GM12878 (cell line): ENCODE data around the gene FRMD5. TPM values are rescaled to one million over a fixed set of nuclear protein-coding genes. Genes with fewer than 3 reads are reported as not detected.

Source experiments
- ATAC-seq: fragments of 200-7000 bp; cut with Tn5 transposase; 3 replicates; pipeline ENCODE4 v1.9.1; 2020; ENCODE audit warnings: mild to moderate bottlenecking, moderate library complexity
- BruUV-seq: library from RNA; stranded (reverse); fragments of 400-500 nt; replicated peaks from 2 replicates; lab custom pipeline; 2021; lab: Mats Ljungman, UMichigan
- CTCF ChIA-PET: fragments of 300-600 bp; sonication (Branson Sonifier 250); formaldehyde crosslinking; extraction: SDS; loops from one replicate; lab custom pipeline; 2021; ENCODE audit warnings: inconsistent platforms; lab: Yijun Ruan, JAX
- POLR2A ChIA-PET: fragments of 350-600 bp; formaldehyde crosslinking; extraction: SDS; loops from one replicate; lab custom pipeline; 2021; ENCODE audit warnings: inconsistent platforms; lab: Charles Lee
- RAD21 ChIA-PET: fragments of 300-600 bp; sonication (Branson Sonifier 250); formaldehyde crosslinking; loops from one replicate; lab custom pipeline; 2023; ENCODE audit warnings: antibody characterized with exemption; ENCODE audit not compliant: unreplicated experiment; lab: Charles Lee
- SMC1A ChIA-PET: fragments of 300-600 bp; sonication (Branson Sonifier 250); formaldehyde crosslinking; loops from one replicate; lab custom pipeline; 2023; ENCODE audit not compliant: unreplicated experiment, uncharacterized antibody; lab: Charles Lee
- DNase-seq: peaks from one replicate; pipeline ENCODE4 v3.0.0-alpha.2; 2011; ENCODE audit warnings: low read depth, low spot score
- FAIRE-seq: peaks from 3 replicates; lab custom pipeline; 2011; peaks lifted over from hg19 to GRCh38; lab: Jason Lieb, UNC
- H2AFZ ChIP-seq: 2 replicates; pipeline ENCODE4 v1.6.0; 2011; ENCODE audit warnings: low read depth, low read length, control low read depth; ENCODE audit not compliant: control insufficient read depth
- H3K27ac ChIP-seq: 2 replicates; pipeline ENCODE4 v1.5.1; 2011; ENCODE audit warnings: control low read depth; ENCODE audit not compliant: control insufficient read depth, insufficient read depth
- H3K27me3 ChIP-seq, 2 experiments: replicated peaks in 1 of 2; 2 replicates each; pipeline versions ENCODE4 v1.6.0 to v1.6.1; 2011; ENCODE audit warnings: low read length in 1 of 2; ENCODE audit not compliant: control insufficient read depth in 2 of 2, insufficient read depth in 2 of 2
- H3K36me3 ChIP-seq, 2 experiments: 2 replicates each; pipeline ENCODE4 v1.5.1; 2011; ENCODE audit warnings: low read length in 1 of 2; ENCODE audit not compliant: control insufficient read depth in 2 of 2, insufficient read depth in 2 of 2
- H3K4me1 ChIP-seq: 2 replicates; pipeline ENCODE4 v1.6.1; 2011; ENCODE audit warnings: mild to moderate bottlenecking, low read length, moderate library complexity, mixed read lengths; ENCODE audit not compliant: control insufficient read depth, insufficient read depth
- H3K4me2 ChIP-seq: 2 replicates; pipeline ENCODE4 v1.6.0; 2011; ENCODE audit warnings: control low read depth; ENCODE audit not compliant: control insufficient read depth, insufficient read depth
- H3K4me3 ChIP-seq: fragments of 200-600 bp; sonication (generic); 2 replicates; pipeline ENCODE4 v1.5.1; 2016
- H3K79me2 ChIP-seq: 2 replicates; pipeline ENCODE4 v1.6.0; 2011; ENCODE audit warnings: low read length; ENCODE audit not compliant: control insufficient read depth, insufficient read depth
- H3K9ac ChIP-seq: 2 replicates; pipeline ENCODE4 v1.8.0; 2011; ENCODE audit warnings: low read length, control low read depth, mixed read lengths; ENCODE audit not compliant: control insufficient read depth, insufficient read depth
- H3K9me3 ChIP-seq: replicated peaks from 3 replicates; pipeline ENCODE4 v1.5.1; 2011; ENCODE audit warnings: mild to moderate bottlenecking, low read length; ENCODE audit not compliant: control insufficient read depth, insufficient read depth
- H4K20me1 ChIP-seq: 2 replicates; pipeline ENCODE4 v1.6.0; 2011; ENCODE audit not compliant: control insufficient read depth, insufficient read depth
- EP300 ChIP-seq, 2 experiments: fragments of 150-350 bp in 1 of 2; IDR thresholded peaks; 2 replicates each; pipeline ENCODE4 v1.6.1; 2011 to 2012; ENCODE audit warnings: low read depth in 2 of 2, low read length in 2 of 2, borderline replicate concordance in 1 of 2, improper control_type of control experiment in 1 of 2, inconsistent platforms in 1 of 2; ENCODE audit not compliant: control insufficient read depth in 1 of 2
- MEF2B ChIP-seq: fragments of 450-650 bp; IDR thresholded peaks from 2 replicates; pipeline ENCODE4 v1.6.1; 2018; ENCODE audit warnings: mild to moderate bottlenecking, moderate library complexity; ENCODE audit not compliant: partially characterized antibody, poor library complexity, severe bottlenecking
- MLLT1 ChIP-seq: fragments of 450-650 bp; IDR thresholded peaks from 2 replicates; pipeline ENCODE4 v1.6.1; 2016; ENCODE audit warnings: mild to moderate bottlenecking
- RELB ChIP-seq: fragments of 450-650 bp; IDR thresholded peaks from 2 replicates; pipeline ENCODE4 v1.6.1; 2017; ENCODE audit warnings: low read depth, mild to moderate bottlenecking, moderate library complexity
- STAT3 ChIP-seq: IDR thresholded peaks from 2 replicates; pipeline ENCODE4 v1.6.1; 2011; ENCODE audit warnings: low read depth, low read length, improper control_type of control experiment
- TCF12 ChIP-seq: IDR thresholded peaks from 2 replicates; pipeline ENCODE4 v1.6.1; 2011; ENCODE audit warnings: low read depth, mild to moderate bottlenecking, low read length
- YY1 ChIP-seq: IDR thresholded peaks from 2 replicates; pipeline ENCODE4 v1.6.1; 2011; ENCODE audit warnings: low read depth, mild to moderate bottlenecking, low read length
- WGBS: methylation state at CpG from one replicate; pipeline ENCODE4 v1.1.6; 2016; ENCODE audit warnings: low lambda C conversion rate; ENCODE audit not compliant: insufficient replicate concordance, insufficient coverage; ENCODE audit errors: missing lambda C conversion rate; 5-methylcytosine and 5-hydroxymethylcytosine counted together
- in situ Hi-C: fragments of 300-500 bp; cut with MboI; formaldehyde crosslinking; loops from 9 replicates; pipeline ENCODE4 v1.14.3; 2018; ENCODE audit warnings: mixed read lengths
- intact Hi-C: fragments of 100-400 bp; cut with micrococcal nuclease; formaldehyde crosslinking; loops from one replicate; pipeline ENCODE4 v1.14.2; 2022; ENCODE audit not compliant: unreplicated experiment
- polyA plus RNA-seq, 11 experiments: library from polyadenylated mRNA; depleted of rRNA in 4 of 11; unstranded in 6 of 11; stranded (reverse) in 5 of 11; fragments of >200 nt; fragmentation: Nextera tagmentation in 4 of 11; fragmentation: Illumina TruSeq in 1 of 11; extraction: Ambion mirVana in 4 of 11; extraction: Trizol in 1 of 11; gene quantifications; 1 replicate in 1 of 11; 2 replicates in 10 of 11; pipeline versions ENCODE4 v1.2.1 to v1.2.3, GENCODE V29; 2011 to 2016; ENCODE audit warnings: inconsistent platforms in 2 of 11, missing spikeins in 2 of 11, low read depth in 1 of 11
- total RNA-seq, 4 experiments: library from RNA; depleted of rRNA in 3 of 4; stranded (reverse); fragments of >200 nt in 3 of 4; fragmentation: Illumina TruSeq in 1 of 4; extraction: Trizol in 1 of 4; gene quantifications; 2 replicates each; pipeline versions ENCODE4 v1.2.1 to v1.2.3, GENCODE V29; 2013 to 2021

FRMD5 gene
- total and polyA plus RNA-seq, 10 of the 15 experiments (the other 5 are each of a cell fraction or from before 2014, with no cell fraction given), result 0.26 to 6.4 (median 0.68) TPM; not detected in 1

- Histone ChIP-seq H3K27me3 (no peaks in the 10 kb centered on the region), H3K4me1 (peaks cover 3% of the 10 kb centered on the region; the same call in 1 of the 2 replicates), H3K9me3 (no peaks in the 10 kb centered on the region), H3K4me2 (no peak overlapping the region), H4K20me1 (no peaks in the 10 kb centered on the region), H3K4me3 (no peak overlapping the region), H3K27ac (no peak overlapping the region), H2AFZ (no peak overlapping the region), H3K9ac (no peak overlapping the region), H3K79me2 (no peaks in the 10 kb centered on the region)
- DNase-seq, result no peak
- 23% methylated on average over 3 of the region's 3 CpGs for WGBS
- ChIA-PET POLR2A (no interaction called here), RAD21 (no interaction called here), CTCF (no interaction called here)
- no TSS peak for BruUV-seq
- in situ Hi-C loops (no loop called here), intact Hi-C loops (no loop called here)
- no peak for ATAC-seq
- TF ChIP-seq STAT3 (no peak), RELB (no peak), TCF12 (no peak), MEF2B (no peak), YY1 (no peak), MLLT1 (no peak), EP300 (IDR thresholded peaks at IDR 0.05; ENCODE audit: borderline replicate concordance in 1 of 2, control insufficient read depth in 1 of 2, low read depth in 2 of 2, low read length in 2 of 2) (no peak)
- TF ChIP-seq, all 136 proteins: peak for 0
- SMC1A ChIA-PET, result interaction anchor here (2.0 kb wide), 1 partner anchor 27 kb away, joined by 4 read pairs; no protein-coding TSS in a partner anchor
- FAIRE-seq, result no peak
- no peaks in the 10 kb centered on the region for H3K36me3 ChIP-seq
Observed at GRCh38 chr15:43931119-43931518, 264.0 kb downstream of the FRMD5 start.
